Measurements from ENCODE around the gene CRYBB3.

DNA sequence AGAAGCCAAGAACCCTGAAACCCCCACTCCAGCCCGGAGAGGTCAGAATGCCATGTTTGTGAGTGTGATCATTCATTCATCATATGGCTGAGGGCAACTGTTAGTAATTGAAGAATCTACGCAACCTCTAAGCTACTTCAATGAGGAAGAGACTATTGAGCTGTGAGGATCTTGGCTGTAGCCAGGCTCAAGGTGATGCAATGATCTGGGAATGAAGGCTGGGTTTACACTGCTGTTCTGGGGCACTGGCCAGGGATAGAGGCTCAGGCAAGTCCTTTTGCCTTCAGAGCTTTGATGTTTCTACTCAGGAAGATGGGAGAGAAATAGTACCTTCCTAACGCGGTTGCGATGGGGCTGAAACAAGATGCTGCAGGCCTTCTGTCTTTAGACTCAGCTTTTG lies 32.6 kb downstream of the CRYBB3 start:
- TF ChIP-seq, protein P1, sequence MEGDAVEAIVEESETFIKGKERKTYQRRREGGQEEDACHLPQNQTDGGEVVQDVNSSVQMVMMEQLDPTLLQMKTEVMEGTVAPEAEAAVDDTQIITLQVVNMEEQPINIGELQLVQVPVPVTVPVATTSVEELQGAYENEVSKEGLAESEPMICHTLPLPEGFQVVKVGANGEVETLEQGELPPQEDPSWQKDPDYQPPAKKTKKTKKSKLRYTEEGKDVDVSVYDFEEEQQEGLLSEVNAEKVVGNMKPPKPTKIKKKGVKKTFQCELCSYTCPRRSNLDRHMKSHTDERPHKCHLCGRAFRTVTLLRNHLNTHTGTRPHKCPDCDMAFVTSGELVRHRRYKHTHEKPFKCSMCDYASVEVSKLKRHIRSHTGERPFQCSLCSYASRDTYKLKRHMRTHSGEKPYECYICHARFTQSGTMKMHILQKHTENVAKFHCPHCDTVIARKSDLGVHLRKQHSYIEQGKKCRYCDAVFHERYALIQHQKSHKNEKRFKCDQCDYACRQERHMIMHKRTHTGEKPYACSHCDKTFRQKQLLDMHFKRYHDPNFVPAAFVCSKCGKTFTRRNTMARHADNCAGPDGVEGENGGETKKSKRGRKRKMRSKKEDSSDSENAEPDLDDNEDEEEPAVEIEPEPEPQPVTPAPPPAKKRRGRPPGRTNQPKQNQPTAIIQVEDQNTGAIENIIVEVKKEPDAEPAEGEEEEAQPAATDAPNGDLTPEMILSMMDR (IDR thresholded peaks at IDR 0.05) = no peak
- TF ChIP-seq POLR2A (IDR thresholded peaks at IDR 0.05; ENCODE audit: low read depth) (no peak), POLR2AphosphoS5 (IDR thresholded peaks at IDR 0.05) (no peak)

Data from esophagus muscularis mucosa (tissue), 3 donors.